HG03571 (cell line): Measurements from ENCODE around the gene CNTNAP2.

ENCODE experiments used
- ATAC-seq: cut with Tn5 transposase; IDR thresholded peaks from one replicate; pipeline ENCODE4 v1.9.1; 2021; ENCODE audit not compliant: unreplicated experiment

The CNTNAP2 gene

GRCh38 chr7:147523056-147523455, 1406.5 kb downstream of the CNTNAP2 start:
- ATAC-seq, result no peak

DNA sequence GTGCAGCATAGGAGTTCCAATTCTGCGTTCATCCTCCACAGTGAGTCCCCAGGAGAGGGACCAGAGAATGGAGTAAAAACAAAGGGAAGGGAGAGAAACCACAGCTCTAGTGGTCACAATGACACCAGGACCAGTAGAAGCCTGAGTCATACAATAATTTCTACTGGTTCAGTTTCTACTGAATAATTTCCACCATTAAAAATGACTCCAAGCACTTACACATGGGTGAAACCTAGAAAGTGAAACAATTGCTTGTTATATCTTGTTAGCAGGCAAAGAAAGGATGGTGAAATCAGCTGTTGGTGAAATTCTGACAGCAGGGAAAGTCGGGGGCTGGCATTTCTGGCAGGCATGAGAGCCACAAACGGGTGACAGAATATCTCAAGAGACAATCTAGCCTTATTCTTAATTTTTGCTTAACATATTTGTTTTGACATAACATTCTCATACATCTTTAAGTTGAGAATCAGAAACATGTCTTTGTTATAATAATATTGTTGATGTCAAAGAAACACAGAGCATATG, 1408.2 kb downstream of the CNTNAP2 start:
- ATAC-seq, result no peak

GRCh38 chr7:147525325-147525724, 1408.7 kb downstream of the CNTNAP2 start:
- no peak for ATAC-seq

DNA sequence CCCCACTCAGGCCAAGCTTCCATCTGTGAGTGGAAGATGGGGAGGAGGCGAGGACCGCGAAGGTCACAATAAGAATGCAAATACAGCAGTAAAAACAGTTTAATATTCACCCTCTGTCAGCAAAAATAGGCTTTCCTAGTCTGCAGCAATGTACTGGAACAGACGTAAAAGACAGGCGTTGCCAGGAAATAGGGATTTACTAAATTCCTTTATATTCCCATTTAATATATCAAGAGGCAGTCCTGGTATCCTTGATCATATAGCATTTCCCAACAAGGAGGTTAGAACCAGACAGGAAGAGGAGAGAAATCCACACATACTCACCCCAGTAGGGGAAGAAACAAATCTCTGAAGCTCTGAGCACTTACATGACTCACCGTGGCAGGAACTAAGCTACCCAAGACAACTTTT, 1419.1 kb downstream of the CNTNAP2 start:
- no peak for ATAC-seq

DNA sequence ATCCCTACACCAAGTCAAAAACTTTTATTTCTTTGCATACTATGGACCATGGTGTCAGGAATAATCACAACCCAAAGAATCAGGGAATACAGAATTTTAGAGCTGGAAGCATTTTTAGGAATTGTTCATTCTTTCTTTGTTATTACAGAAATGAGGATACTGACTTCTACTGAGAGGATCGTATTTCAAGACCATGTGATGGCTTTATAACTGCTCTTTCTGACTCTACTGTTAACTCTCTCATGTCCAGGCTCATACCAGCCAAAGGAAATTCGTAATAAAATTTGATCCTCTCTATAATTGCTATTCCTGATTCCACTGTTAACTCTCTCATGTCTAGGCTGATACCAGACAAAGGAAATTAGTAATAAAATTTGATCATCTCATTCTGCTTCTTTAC, 1423.1 kb downstream of the CNTNAP2 start:
- ATAC-seq, result no peak

- no peak for ATAC-seq
Measured at GRCh38 chr7:147540743-147541142, 1424.1 kb downstream of the CNTNAP2 start.

- no peak for ATAC-seq
Measured at GRCh38 chr7:147541261-147541660, 1424.7 kb downstream of the CNTNAP2 start.

GRCh38 chr7:147547252-147547897, 1430.8 kb downstream of the CNTNAP2 start:
- ATAC-seq, result no peak

- no peak for ATAC-seq
Measured at GRCh38 chr7:147556317-147556716, 1439.7 kb downstream of the CNTNAP2 start.

GRCh38 chr7:147563669-147564068, 1447.1 kb downstream of the CNTNAP2 start:
- no peak for ATAC-seq

DNA sequence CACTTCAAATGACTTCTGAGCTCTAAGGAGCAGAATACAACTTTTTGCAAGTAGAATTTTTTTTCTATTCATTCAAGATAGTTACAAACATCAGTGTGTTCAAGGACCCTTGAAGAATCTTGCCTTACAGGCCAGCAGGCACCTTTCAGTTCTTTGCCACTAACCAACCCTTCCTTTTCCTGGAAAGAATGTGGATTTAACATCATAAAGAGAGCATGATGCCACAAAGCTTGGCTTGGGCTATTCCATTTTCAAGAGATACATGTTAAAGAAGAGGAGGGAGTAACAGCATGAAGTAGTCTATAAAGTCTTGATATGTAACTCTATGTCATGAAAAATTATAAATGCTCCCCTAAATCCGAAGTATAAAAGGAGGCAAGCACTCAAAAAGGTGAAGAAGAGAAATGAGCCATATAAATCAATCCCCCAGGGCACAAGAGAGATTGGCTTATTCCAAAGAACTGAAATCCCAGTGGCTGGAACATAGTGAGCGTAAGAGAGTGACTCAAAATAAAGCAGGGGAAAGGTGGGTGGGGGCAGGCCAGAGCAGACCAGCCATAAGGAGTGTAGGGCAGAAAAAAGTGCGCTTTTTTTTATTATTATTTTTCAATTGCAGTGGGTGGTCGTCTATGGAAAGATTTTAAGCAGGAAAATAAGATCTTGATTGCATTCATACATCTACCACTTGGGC, 1448.3 kb downstream of the CNTNAP2 start:
- no peak for ATAC-seq

DNA sequence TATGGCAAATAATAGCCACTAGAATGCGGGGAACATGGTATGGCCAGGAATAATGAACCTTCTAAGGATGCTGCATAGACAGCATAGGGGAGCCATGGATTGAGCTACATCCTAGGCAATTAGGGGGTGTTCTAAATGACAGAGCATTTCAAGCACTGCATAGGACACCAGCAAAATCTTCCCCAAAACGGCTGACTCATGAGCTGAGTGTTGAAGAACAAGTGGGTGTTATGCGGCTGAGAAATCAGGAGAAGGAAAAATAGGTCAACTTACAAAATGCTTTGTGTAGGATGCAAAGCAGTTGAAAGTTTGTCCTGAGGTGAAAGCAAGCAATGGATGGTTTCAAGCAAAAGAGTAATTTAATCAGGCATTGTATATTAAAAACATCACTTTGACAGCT, 1450.4 kb downstream of the CNTNAP2 start:
- ATAC-seq, result no peak

- ATAC-seq, result no peak
Measured at GRCh38 chr7:147569116-147569913, 1452.7 kb downstream of the CNTNAP2 start.

- ATAC-seq, result no peak
Measured at GRCh38 chr7:147570390-147570789, 1453.8 kb downstream of the CNTNAP2 start.

DNA sequence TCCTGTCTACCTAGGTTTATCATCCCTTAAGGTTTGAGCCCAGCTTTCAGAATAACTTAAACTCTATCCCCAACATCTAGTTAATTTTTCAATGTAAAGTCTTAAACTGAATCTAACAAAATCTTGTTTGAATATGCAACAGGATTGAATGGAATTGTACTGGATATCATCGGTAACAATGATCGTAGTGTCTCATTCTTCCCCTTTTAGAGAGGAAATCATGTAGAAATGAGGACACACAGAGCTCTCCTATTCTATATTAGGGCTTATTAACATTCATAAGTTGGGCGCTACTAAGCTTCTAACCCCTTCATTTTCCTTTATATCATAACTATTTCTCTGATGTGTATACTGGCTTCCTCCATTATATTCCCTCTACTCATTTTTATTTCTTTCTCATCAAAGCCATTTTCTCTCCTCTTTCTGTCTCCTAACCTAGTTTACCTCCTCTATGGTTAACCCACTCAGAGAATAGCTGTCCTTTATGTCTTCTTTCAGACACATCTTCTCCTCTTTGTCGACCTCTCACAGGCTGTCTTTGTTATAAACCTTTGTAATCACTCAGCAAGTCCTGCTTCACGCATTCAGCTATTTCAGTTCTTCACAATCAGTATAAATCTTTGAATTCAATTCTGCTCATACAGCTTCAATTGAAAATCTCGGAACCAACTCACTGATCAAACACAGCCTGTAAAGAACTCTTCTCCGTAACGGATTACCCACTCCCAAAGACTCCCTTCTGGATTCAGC, 1455.0 kb downstream of the CNTNAP2 start:
- no peak for ATAC-seq

DNA sequence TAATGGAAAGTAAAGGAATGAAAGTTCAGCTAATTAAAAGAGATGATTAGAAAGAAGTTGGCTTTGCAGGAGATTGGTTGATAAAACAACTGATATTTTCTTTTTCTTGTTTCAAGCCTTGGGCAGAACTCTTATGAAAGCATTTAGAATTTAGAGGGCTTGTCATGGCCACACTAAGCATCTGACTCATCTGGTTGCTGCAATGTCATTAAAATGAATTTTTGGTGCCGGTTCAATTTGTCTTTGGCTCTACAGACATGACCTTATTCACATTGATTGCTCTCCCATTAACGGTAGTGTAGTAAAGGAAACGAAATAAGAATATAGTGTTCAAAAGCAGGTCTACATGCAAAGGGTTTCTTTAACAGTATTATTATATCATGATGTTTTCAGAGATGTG, 1461.6 kb downstream of the CNTNAP2 start:
- no peak for ATAC-seq

GRCh38 chr7:147579148-147579547, 1462.5 kb downstream of the CNTNAP2 start:
- no peak for ATAC-seq

GRCh38 chr7:147584771-147585193, 1468.2 kb downstream of the CNTNAP2 start:
- ATAC-seq, result no peak

DNA sequence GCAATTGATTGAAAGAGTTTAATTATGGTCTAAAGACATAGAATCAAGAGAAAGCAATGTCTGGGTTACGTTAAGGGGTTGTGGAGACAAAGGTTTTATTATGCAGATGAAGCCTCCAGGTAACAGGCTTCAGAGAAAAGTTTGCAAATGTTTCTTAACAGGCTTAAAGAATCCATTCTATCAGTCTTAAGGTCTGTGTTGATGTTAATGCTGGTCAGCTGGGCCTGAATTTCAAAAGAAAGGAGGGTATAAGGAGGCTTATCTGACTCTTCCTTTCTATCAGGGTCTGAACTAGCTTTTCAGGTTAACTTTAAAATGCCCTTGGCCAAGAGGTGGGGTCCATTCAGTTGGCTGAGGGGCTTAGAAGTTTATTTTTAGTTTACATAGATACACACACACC, 1469.5 kb downstream of the CNTNAP2 start:
- ATAC-seq, result no peak

GRCh38 chr7:147586526-147586925, 1469.9 kb downstream of the CNTNAP2 start:
- ATAC-seq, result no peak
